Heart right ventricle (tissue), 16 donors: ENCODE results near the gene CD226. TPM values are rescaled to one million over a fixed set of nuclear protein-coding genes. Genes with fewer than 3 reads are reported as not detected.
"Not testable (repeated sequence)": the region's sequence is repeated elsewhere in the genome, so short reads cannot be mapped to it uniquely, and the experiment has no call there.

Source experiments
- ATAC-seq, 8 donors: fragments of 200-7000 bp; cut with Tn5 transposase; one replicate each; pipeline ENCODE4 v1.9.1; 2020; ENCODE audit warnings: mild to moderate bottlenecking in 8 of 8, moderate library complexity in 8 of 8, moderate number of reproducible peaks in 1 of 8
- DNase-seq, 2 donors: peaks; one replicate each; pipeline ENCODE4 v3.0.0-alpha.2; 2020
- H3K27ac ChIP-seq, 10 donors: fragments of 200-600 bp; sonication (generic) in 2 of 10; one replicate each; pipeline versions ENCODE4 v1.5.0 to v1.8.0; 2020 to 2022; ENCODE audit warnings: mild to moderate bottlenecking in 3 of 10
- H3K27me3 ChIP-seq, 7 donors: fragments of 200-600 bp; one replicate each; pipeline ENCODE4 v1.8.0; 2021 to 2022; ENCODE audit warnings: mild to moderate bottlenecking in 2 of 7
- H3K36me3 ChIP-seq, 9 donors: fragments of 200-600 bp; sonication (generic) in 1 of 9; one replicate each; pipeline versions ENCODE4 v1.5.0 to v1.8.0; 2020 to 2022; ENCODE audit warnings: mild to moderate bottlenecking in 2 of 9
- H3K4me1 ChIP-seq, 9 donors: fragments of 200-600 bp; sonication (generic) in 1 of 9; one replicate each; pipeline versions ENCODE4 v1.5.0 to v1.8.0; 2020 to 2022; ENCODE audit warnings: mild to moderate bottlenecking in 4 of 9
- H3K4me3 ChIP-seq, 10 donors: fragments of 200-600 bp; sonication (generic) in 2 of 10; one replicate each; pipeline versions ENCODE4 v1.5.0 to v1.8.0; 2020 to 2022; ENCODE audit warnings: mild to moderate bottlenecking in 7 of 10, moderate library complexity in 2 of 10
- H3K9me3 ChIP-seq, 11 donors: fragments of 200-600 bp in 10 of 11; sonication (generic) in 2 of 11; one replicate each; pipeline versions ENCODE4 v1.5.0 to v1.8.0; 2013 to 2022; ENCODE audit warnings: mild to moderate bottlenecking in 2 of 11, control low read depth in 1 of 11, moderate library complexity in 1 of 11
- WGBS, 2 donors: extraction: QIAGEN DNeasy Blood & Tissue Kit; methylation state at CpG; one replicate each; pipeline ENCODE4 v1.1.7; 2013; ENCODE audit warnings: inconsistent platforms in 1 of 2; 5-methylcytosine and 5-hydroxymethylcytosine counted together
- intact Hi-C, 10 donors: fragments of 100-400 bp; cut with DNase I; formaldehyde crosslinking; loops; one replicate each; pipeline versions ENCODE4 v1.11.1 to v1.14.2; 2022
- polyA plus RNA-seq, 2 donors: library from polyadenylated mRNA; stranded (reverse); fragments of 200-250 nt; gene quantifications; one replicate each; pipeline ENCODE4 v1.2.3, GENCODE V29; 2013
- total RNA-seq, 10 donors: library from RNA; stranded (reverse); fragmentation: NEBNext Ultra II Directional in 3 of 10; extraction: Animal tissue kit (Norgen Biotek cat#: 25700) in 3 of 10; gene quantifications; one replicate each; pipeline versions ENCODE4 v1.2.1 to v1.2.4, GENCODE V29; 2021 to 2023
- TF ChIP-seq, protein P1 (sequence below), 9 donors: fragments of 200-600 bp; sonication (generic) in 2 of 9; IDR thresholded peaks; one replicate each; pipeline versions ENCODE4 v1.5.0 to v1.8.0; 2021 to 2022; ENCODE audit warnings: antibody characterized with exemption in 9 of 9, mild to moderate bottlenecking in 5 of 9, moderate library complexity in 1 of 9
- donor health status: Arrhythmogenic right ventricular cardiomyopathy.
- donor health status: ischemic (EF 13 %, LVEDD 7.1; RV severe dilation, severe dysfunction).
- donor health status: healthy with polysubstance abuse.
- donor health status: DM: no; HTN: yes; CAD: no.
- donor health status: DM: no; HTN: no; CAD: no.
- donor health status: ischemic (EF 25% LVEDD 6.9; RV normal size, moderate dysfunction).
- donor health status: ischemic (EF 25% LVEDD 5.7; RV mildly dilated, moderate dysfunction).
- donor health status: healthy.
- donor health status: DM: yes; HTN: yes; CAD: no.
- donor health status: Ischemic cardiomyopathy.
- donor health status: ischemic (EF 35%, LVEDD 5.7; RV mildly dilated, moderate dysfunction).
- donor health status: nonischemic (EF 11% LVEDD 7.7; RV severe dilation, severe dysfunction).
- donor health status: DM: yes; HTN: yes; CAD: no.
- donor health status: PGD.
- donor health status: ischemic (EF 29% LVEDD 5.4; RV normal size, mild dysfunction).
- donor health status: nonischemic (EF 23%, LVEDD 6.1; RV moderate dilation, normal function).

Gene CD226
- total and polyA plus RNA-seq, 12 donors: 0.19 to 4.1 (median 0.98) TPM

DNA sequence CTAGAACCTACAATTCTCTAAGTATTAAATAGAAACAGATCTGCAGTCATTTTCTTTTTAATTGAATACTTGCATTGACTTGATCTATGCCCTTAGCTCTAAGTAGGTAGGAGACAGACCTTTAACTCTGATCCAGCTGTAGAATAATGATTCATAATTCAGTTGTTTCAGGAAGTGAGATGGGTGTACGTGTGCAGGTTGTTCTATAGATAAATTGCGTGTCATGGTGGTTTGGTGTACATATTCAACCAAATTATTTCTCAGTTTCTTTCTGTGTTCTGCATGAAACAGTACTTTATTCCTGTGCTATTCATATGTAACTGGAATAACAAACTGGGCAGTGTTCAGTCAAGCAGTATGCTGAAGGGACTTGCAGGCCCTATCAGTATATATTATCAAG lies 34.3 kb upstream of the CD226 start:
- WGBS, 2 donors: 89 to 92% methylated on average over 2 of the region's 2 CpGs
- intact Hi-C loops: no loop called here
- Histone ChIP-seq H3K36me3 (peaks cover 0 to 14% (median 0%) of the 10 kb centered on the region in 9 donors), H3K9me3 (peaks cover 0 to 16% (median 6%) of the 10 kb centered on the region in 11 donors), H3K27ac (no peak overlapping the region), H3K27me3 (no peaks in the 10 kb centered on the region), H3K4me1 (peaks cover 0 to 16% (median 8%) of the 10 kb centered on the region in 9 donors), H3K4me3 (no peak overlapping the region)
- no peak for ATAC-seq
- TF ChIP-seq, protein P1, sequence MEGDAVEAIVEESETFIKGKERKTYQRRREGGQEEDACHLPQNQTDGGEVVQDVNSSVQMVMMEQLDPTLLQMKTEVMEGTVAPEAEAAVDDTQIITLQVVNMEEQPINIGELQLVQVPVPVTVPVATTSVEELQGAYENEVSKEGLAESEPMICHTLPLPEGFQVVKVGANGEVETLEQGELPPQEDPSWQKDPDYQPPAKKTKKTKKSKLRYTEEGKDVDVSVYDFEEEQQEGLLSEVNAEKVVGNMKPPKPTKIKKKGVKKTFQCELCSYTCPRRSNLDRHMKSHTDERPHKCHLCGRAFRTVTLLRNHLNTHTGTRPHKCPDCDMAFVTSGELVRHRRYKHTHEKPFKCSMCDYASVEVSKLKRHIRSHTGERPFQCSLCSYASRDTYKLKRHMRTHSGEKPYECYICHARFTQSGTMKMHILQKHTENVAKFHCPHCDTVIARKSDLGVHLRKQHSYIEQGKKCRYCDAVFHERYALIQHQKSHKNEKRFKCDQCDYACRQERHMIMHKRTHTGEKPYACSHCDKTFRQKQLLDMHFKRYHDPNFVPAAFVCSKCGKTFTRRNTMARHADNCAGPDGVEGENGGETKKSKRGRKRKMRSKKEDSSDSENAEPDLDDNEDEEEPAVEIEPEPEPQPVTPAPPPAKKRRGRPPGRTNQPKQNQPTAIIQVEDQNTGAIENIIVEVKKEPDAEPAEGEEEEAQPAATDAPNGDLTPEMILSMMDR (IDR thresholded peaks at IDR 0.05): no peak
- no peak for DNase-seq

DNA sequence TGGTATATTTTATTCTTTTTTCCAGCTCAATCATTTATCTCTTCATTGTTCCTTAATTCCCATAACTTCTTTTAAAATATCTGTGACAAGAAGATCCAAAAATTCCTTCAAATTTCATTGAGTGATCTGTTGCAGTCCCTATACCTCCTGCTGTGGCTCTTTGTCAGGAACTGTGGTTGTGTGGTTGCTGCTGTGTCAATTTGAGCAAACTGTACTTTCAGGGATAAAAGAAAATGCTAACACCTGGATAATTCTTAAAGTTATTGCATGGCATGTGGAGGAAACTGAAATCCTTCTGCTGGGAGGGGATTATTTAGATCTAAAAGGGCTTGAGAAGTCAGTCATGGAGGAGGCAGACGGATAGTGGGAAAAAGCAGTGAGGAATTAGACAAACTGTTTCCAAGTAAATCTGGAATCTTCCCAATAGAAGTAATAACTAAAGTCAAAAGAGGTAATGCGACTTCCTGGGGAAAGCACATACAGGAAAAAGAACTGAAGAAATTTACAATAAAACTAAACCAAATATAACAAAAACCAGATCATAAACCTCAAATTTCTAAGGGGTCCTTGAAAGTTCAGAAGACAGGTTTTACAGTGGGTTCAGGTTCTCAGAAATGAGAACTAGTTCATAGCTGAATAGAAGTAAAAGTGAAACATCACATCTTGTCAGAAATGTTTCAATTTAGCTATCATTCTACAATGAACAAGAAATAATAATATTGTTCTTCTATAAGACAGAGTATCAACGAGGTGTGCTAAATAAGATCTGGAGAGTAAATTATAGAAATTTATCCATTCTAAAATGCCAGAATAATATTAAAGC lies 33.5 kb upstream of the CD226 start:
- H3K27ac ChIP-seq: no peak overlapping the region
- ATAC-seq (no peak), DNase-seq (no peak)
- intact Hi-C loops: no loop called here
- H3K27me3 ChIP-seq: no peaks in the 10 kb centered on the region
- TF ChIP-seq, protein P1 (IDR thresholded peaks at IDR 0.05): no peak
- H3K4me3 ChIP-seq: no peak overlapping the region
- H3K4me1 ChIP-seq: peaks cover 0 to 16% (median 8%) of the 10 kb centered on the region in 9 donors
- WGBS, 2 donors: 62 to 69% methylated on average over 3 of the region's 3 CpGs
- H3K9me3 ChIP-seq: peaks cover 0 to 23% (median 13%) of the 10 kb centered on the region in 11 donors
- H3K36me3 ChIP-seq: peaks cover 0 to 14% (median 0%) of the 10 kb centered on the region in 9 donors

DNA sequence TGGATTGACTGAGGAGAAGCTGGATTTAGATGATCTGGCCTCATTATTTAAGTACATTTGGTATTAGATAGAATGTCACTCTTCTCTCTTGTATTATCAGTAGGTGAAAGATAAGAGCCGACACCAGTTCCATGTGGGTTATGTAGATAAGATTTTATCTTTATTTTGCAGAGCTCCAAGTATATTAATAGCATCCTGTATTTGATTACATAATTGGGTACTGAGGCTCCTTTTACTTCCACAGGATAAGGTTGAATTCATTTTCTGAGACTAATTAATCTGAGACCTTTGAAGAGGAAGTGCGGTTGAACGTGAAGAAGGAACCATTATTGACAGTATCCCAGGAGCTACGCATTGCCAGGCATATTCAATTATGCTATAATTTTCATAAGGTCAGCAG lies 32.8 kb upstream of the CD226 start:
- H3K27ac ChIP-seq: no peak overlapping the region
- peaks cover 0 to 26% (median 18%) of the 10 kb centered on the region in 11 donors for H3K9me3 ChIP-seq
- no peaks in the 10 kb centered on the region for H3K27me3 ChIP-seq
- H3K4me3 ChIP-seq: no peak overlapping the region
- H3K36me3 ChIP-seq: peaks cover 0 to 14% (median 0%) of the 10 kb centered on the region in 9 donors
- TF ChIP-seq, protein P1 (IDR thresholded peaks at IDR 0.05): no peak
- ATAC-seq: no peak
- peaks cover 0 to 16% (median 8%) of the 10 kb centered on the region in 9 donors for H3K4me1 ChIP-seq
- 36 to 43% methylated on average over 4 of the region's 4 CpGs for WGBS, 2 donors
- intact Hi-C loops: no loop called here
- DNase-seq: no peak

DNA sequence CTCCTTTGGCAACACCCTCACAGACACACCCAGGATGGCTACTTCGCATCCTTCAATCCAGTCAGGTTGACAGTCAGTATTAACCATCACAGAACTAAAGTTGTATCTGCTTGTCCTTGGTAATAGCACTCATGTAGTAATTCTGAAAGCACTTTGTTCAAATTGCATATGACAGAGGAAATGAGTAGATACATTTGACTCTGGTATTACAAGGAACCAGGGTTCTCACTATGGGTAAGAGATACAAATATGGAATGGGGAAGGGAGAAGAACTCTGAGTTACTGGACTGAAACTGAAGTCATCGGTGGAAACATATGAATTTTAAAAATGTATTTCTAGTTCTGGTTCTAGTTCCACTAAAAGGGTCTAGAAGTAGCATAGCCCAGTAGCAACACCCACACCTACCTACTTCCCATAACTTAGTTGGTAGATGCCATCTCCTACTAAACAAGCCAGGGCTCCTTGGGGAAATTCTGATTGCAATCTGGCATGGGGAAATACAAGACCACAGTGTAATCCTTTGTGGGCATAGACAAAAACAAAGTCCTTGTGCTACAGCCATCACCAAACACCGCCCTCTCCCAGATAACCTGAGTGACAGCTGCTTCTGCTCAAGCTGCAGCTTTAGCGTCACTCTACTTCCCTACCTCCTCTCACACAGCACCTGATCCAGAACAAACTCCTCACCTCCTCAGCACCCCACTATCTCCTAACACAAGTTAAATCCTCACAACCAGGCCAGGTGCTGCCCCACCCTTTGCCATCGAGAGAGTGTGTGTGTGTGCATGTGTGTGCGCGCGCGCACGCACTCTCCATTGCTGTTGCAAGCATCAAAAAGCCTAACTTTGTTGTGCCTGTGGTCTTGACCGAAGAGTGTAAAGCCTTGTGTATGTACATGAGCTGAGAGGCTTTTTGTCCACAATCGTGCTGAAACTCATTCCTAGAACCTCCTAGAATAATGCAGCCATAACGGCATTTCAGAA lies 31.4 kb upstream of the CD226 start:
- H3K36me3 ChIP-seq: peaks cover 0 to 14% (median 0%) of the 10 kb centered on the region in 9 donors
- ATAC-seq (no peak), DNase-seq (no peak)
- H3K9me3 ChIP-seq: peaks cover 0 to 36% (median 18%) of the 10 kb centered on the region in 11 donors
- no peaks in the 10 kb centered on the region for H3K27me3 ChIP-seq
- 88 to 89% methylated on average over 13 of the region's 13 CpGs for WGBS, 2 donors
- H3K4me1 ChIP-seq: peaks cover 0 to 16% (median 8%) of the 10 kb centered on the region in 9 donors
- no peak overlapping the region for H3K27ac ChIP-seq
- no peak overlapping the region for H3K4me3 ChIP-seq
- TF ChIP-seq, protein P1 (IDR thresholded peaks at IDR 0.05): no peak
- intact Hi-C loops: no loop called here

DNA sequence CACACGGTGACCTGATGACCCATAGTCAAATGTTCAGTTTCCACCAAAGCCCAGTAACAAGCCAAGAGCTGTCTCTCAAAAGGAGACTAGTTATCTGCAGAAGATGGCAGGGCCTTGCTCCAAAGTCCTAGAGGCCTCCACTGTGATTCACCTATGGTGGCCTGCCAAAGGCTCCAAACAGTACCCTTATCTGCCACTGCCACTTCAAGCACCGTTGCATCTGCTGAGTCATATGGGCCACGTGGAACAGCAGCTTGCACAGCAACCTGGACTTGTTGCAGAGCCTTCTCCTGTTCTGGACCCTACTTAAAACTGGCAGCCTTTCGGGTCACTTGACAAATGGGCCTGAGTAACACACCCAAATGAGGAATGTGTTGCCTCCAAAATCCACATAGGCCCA lies 27.6 kb upstream of the CD226 start:
- peaks cover 0 to 53% (median 26%) of the 10 kb centered on the region in 11 donors for H3K9me3 ChIP-seq

More for the DNA sequence above, 27.6 kb upstream of the CD226 start:
- H3K27me3 ChIP-seq, intact Hi-C loops, H3K4me1 ChIP-seq, H3K27ac ChIP-seq, H3K4me3 ChIP-seq, ATAC-seq, DNase-seq: not testable (repeated sequence)
- peaks cover 0 to 14% (median 0%) of the 10 kb centered on the region in 9 donors for H3K36me3 ChIP-seq
- 73 to 77% methylated on average over 4 of the region's 4 CpGs for WGBS, 2 donors
